Hypothalamus (tissue), 51 donors: ENCODE measurements around the gene MSRB3.

Experiments
- DNase-seq, 51 donors: peaks; one replicate each; lab custom pipeline; 2025; lab: John Stamatoyannopoulos, UW

The MSRB3 gene

GRCh38 chr12:65278576-65279368 is at the start of gene MSRB3:
Gene MSRB3, plus strand, starts transcription at chr12:65278683. Its CDS starts 29,897 bp downstream, at chr12:65308580.
- peak in 48 of 51 donors; percentile 4 to 76 (median 48) for DNase-seq

- no peak for DNase-seq
Measured at GRCh38 chr12:65229441-65229840, 49.0 kb upstream of the MSRB3 start.

GRCh38 chr12:65232476-65233077 is 45.9 kb upstream of the MSRB3 start:
- no peak for DNase-seq

DNA sequence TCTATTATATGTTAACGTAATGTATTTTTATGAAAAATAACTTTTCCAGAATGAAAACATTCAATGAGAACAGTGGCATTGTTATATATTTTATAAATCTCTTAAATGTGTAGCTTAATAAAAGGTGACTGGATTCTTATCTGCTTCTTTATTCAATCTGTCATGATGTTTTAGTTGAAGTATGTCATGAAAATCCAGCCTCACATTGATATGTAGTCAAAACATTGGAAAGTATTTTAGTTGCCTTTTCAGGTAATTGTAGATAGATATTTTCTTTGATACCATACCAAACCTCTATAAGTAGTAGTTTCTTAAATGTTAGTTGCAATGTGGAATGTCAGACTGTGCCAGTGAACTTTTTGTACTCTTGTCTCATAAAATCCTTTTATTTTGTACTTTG is 41.3 kb upstream of the MSRB3 start:
- DNase-seq = no peak

DNA sequence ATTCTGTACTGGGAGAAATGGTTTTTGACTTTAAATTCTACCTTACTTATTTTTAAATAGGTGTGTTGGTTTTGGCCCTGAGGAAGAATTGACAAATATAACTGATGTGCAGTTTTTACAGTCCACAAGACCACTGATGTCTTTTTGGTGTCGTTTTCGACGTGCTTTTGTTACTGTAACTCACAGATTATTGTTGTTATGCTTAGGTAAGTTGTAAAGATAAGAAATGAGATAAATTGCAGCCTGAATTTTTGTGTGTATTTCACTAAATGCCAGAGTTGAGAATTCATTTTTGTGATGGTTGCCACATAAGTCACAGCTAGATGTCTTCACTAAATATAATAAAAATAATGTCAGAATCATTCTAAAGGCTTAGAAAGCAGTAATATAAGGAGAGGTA is 39.9 kb upstream of the MSRB3 start:
- DNase-seq = no peak

DNA sequence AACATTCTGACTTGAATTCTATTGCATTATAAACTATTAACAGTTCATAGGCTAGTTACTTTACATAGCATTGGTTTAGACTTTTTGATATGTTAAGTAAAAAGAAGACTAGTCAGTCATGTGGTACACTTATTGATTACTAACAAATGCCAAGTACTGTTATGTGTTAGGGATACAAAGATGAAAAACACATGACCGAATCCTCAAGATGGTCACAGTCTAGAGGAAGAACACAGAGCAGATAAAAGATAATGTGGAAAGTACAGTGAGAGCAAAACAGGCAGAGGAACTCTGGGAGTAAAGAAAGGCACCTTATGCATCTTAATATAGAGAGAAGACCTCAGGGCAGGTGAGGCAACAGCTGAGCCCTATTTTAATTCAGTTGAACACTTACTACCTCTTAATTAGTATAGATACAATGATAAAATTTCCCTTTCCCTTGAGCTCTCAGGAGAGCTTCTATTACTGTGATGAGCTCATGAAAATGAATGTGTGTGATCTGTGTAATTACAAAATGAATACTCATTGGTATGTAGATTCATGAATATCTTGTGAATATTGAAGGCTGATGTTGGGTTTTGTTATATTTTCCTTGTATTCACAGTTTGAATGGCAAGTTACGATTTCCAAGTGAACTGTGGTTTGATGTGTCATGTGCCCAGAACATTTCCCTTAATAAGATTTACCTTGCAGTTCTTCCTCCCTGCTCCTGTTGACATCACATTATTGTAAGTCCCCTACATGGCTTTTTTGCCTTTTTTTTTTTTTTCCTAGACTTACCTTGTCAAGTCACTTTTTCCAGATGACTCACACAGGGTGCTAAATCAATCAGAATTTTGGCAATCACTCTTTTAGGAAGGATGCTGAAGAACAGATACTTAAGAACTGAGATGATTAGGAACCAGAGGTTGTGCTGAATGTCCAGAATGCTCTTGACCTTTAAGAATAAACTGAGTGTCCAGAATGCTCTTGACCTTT is 29.5 kb upstream of the MSRB3 start:
- DNase-seq = no peak

- DNase-seq = no peak
Measured at GRCh38 chr12:65252515-65252914, 26.0 kb upstream of the MSRB3 start.

DNA sequence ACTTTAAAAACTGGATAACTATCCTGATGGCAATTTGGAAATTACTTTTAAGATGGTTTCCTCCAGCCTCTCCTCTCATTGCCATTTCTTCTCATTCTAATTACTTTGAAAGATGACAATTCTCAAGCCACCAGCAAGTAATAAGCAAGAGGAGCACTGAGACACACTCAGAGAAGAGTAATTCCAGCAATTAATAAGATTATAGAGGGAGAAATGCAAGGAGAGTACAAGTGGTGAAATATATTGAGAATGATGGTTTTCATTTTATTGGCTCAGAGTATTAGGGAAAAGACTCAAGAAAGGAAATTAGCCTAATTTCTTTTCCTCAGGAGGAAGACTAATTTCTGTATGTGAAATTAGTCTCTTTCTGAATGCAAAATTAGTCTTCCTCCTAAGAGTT is 20.5 kb upstream of the MSRB3 start:
- no peak for DNase-seq

DNA sequence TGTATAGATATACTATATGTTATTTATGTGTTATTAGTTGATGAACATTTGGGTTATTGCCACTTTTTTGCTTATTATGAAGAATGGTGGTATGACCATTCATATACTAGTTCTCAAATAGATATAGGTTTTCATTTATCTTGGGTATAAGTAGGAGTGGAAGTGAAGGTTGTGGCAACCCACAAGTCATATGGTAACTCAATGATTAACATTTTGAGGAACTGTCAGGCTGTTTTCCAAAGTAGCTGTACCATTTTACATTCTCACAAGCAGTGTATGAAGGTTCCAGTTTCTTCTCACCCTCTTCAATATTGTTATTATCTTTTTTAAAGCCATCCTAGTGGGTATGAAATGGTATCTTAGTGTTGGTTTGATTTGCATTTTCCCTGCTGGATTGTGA is 19.0 kb upstream of the MSRB3 start:
- no peak for DNase-seq

DNA sequence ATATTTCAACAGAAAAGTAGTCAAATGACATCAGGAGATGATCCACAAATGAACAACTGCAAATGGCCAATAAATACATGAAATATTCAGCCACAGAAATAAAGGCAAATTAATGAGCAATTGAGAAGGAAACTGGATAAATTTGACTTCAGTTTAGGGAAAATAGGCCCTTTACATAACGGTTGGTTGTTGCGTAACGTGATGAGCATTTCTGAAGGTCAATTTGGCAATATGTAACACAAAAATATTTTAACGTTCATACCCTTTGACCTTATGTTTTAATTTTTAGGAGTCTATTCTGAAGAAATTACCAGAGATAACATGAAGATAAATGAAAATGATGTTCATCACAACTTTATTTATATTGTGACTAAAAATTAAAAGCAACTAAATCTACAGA is 14.7 kb upstream of the MSRB3 start:
- no peak for DNase-seq

DNA sequence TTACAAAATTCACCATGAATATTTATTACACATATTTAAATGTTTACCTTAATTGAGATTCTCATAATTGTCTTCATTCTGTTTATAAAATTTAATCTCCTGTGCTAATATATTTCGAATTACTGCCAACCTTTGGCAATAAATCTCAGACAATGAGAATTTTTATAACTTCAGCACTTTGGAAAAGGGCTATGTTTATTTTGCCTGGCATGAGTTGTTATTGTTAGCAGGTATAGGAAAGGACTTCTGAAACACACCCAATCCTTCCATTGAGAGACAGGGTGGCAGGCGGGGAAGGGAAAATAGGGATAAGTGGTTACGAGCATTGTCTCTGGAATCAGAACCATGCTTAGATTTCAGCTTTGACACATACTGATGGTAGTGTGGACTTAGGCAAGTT is 12.1 kb upstream of the MSRB3 start:
- DNase-seq = no peak

DNA sequence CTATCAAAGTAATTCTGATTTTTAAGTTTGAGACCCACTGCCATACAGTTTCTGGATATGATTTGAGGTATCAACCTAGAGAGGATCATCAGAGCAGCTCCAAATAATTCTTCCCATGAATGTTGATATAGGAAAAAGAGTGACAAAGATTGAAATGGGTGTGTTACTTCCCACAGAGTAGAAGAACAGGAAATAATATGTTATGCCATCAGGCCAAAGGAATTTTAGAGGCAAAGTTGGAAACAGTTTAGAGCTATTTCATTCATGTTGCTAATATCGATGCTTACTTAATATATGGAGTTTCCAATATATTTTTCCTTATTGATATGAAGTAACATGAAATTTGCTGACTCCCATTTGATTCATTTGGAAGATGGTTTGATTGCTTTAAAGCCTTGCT is 8.9 kb upstream of the MSRB3 start:
- no peak for DNase-seq

DNA sequence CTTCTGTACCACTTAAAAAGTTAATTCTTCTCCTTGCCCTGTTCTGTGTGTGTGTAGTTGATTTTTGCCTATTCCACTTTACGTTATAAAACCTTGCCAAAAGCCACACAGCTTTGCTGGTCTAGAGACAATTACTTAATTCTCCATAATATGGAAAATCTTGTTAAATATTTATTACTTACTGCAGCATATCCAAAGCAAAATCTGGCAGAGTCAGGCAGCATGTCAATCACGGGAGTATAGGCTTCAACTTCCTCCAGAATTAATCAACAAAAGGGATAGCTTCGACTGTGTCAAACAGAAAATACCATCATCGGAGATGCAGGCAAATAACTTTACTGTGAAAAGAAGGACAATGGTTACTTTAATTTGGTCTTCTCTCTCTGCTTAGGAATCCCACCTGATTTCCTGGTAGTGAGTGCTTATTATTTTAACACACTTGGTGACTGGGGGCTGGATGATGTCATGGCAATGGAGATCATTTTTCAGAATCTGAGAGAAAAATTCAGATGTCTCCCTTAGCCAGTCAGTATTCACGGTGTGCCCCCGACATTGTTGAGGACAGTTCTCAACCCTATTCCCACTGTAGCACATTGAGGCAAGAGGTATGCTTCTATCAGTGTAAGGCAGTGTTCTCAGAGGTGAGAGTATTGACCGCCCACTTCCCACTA is 3.7 kb upstream of the MSRB3 start:
- DNase-seq = no peak

GRCh38 chr12:65275627-65276026 is 2.9 kb upstream of the MSRB3 start:
- DNase-seq = no peak

DNA sequence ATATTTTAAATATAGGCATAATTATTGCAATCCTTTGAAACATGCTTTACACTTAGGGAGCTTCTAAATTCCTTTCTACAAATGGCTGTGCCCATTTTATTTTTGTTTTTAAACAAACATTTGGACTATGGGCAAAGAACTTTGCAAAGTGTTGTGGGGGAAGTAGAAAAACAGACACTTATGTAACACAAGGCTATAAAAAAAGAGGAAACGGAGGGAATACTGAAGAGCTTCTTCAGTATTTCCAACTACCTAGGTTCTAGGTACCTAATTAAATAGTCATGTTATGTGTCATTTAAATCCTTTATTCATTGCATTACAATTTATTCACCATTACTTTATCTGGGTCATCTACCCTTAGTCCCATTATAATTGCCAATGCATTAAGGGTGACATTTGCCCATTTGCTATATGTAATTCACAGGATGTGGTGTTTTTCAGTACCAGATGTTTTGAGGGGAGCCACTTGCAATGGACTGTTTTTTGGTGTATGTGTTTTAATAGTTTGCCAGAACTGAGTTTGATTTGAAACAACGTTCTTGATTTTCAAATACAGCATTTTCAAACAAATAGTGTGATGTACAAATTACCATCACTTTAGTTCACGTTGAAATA is 1.5 kb upstream of the MSRB3 start:
- no peak for DNase-seq

DNA sequence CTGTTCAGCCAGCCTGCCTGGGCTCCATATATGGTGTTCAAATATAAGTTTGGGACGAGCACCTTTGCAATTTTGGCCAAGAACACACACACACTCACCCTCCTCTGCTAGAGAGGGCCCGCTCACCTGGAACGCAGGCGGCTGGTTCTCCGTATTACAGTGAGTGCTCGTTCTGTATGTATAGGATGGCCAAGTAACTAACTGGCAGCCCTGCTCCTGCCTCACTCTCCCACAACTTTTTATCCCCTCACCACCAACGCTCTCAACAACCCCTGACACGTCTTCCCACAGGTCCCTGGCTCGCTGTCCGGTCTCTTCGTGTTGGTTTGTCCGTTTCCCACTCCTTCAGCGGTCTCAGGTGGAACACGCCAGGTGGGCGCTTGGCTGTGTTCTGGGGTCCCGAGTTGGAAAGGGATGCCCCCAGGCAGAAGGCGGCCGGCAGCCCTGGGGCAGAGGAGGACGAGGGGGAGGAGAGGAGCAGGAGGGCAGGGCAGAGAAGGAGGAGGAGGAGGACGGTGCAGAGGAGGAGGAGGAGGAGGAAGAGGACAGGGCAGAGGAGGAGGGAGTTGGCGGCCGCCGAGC is 398 bp upstream of the MSRB3 start:
- DNase-seq = peak in 5 of 51 donors; percentile 19 to 32 (median 30)

- peak in 4 of 51 donors; percentile 7 to 49 (median 27) for DNase-seq
Measured at GRCh38 chr12:65279369-65280112, 1.1 kb downstream of the MSRB3 start.

DNA sequence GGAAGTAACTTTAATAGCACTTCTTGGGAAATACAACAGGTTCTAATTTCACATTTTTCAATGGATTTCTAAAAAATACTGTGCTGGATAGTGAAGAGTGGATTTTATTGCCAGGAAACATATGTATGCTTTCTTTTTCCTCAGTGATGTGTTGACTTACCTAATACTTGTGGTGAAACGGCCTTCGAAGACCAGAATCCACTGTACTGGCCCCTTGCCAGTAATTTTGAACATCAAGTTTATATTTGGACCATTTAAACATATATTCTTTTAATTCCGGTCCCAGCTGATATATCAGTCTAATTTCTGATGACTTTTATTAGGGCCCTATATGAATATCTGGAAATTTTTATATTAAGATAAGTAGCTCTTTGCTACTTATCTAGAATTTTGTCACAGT is 1.8 kb downstream of the MSRB3 start:
- no peak for DNase-seq

DNA sequence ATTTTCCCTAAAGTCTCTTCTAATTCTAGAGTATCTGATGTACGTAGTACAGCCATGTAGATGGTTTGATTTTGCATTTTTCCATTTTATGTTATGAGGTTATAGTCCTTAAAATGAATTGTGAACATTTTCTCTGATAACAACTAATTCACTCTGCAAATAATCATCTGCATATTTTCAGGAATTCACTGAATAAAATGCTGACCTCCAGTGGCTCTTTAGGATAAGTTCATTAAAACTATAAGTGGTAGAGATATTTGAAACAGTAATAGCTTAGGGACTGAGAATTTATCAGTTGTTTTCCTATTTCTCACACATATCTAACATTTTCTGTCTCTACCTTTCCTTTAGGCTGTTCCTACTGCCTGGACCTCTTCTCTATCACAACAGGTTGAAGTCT is 4.4 kb downstream of the MSRB3 start:
- no peak for DNase-seq
